ENCODE results near the gene EDAR.

- TF ChIP-seq CTCF (IDR thresholded peaks at IDR 0.05; ENCODE audit: insufficient read depth, low read depth, low read length) (no peak), EZH2 (IDR thresholded peaks at IDR 0.05; ENCODE audit: insufficient read depth, low read length) (no peak)
Observed at GRCh38 chr2:108971661-108972566, 17.1 kb downstream of the EDAR start.

Data from astrocyte (in vitro differentiated cells and primary cell).